Activated CD4-positive, alpha-beta T cell treated with anti-CD3 and anti-CD28 coated beads for 4 hours (primary cell): ENCODE results near the gene LRRN4.

Source experiments
- DNase-seq, 2 donors: peaks; one replicate each; pipeline ENCODE4 v3.0.0-alpha.2; 2020

LRRN4 gene

GRCh38 chr20:6053776-6054688, at the start of gene LRRN4:
TSS of gene LRRN4 (minus strand) at chr20:6054060. CDS start at chr20:6052799, 1,261 bp downstream.
- DNase-seq, result no peak

GRCh38 chr20:6103301-6103700, 49.4 kb upstream of the LRRN4 start:
- DNase-seq, result no peak

- no peak for DNase-seq
Measured at GRCh38 chr20:6101346-6101745, 47.5 kb upstream of the LRRN4 start.

GRCh38 chr20:6100246-6100645, 46.4 kb upstream of the LRRN4 start:
- no peak for DNase-seq

GRCh38 chr20:6099819-6100218, 46.0 kb upstream of the LRRN4 start:
- DNase-seq, result no peak

- no peak for DNase-seq
Measured at GRCh38 chr20:6095409-6095808, 41.5 kb upstream of the LRRN4 start.

- DNase-seq, result no peak
Measured at GRCh38 chr20:6094565-6094964, 40.7 kb upstream of the LRRN4 start.

GRCh38 chr20:6094063-6094462, 40.2 kb upstream of the LRRN4 start:
- no peak for DNase-seq

GRCh38 chr20:6091661-6092060, 37.8 kb upstream of the LRRN4 start:
- DNase-seq, result no peak

GRCh38 chr20:6086868-6087267, 33.0 kb upstream of the LRRN4 start:
- DNase-seq, result no peak

GRCh38 chr20:6083926-6084325, 30.1 kb upstream of the LRRN4 start:
- no peak for DNase-seq

GRCh38 chr20:6081236-6081635, 27.4 kb upstream of the LRRN4 start:
- DNase-seq, result no peak

GRCh38 chr20:6079016-6079415, 25.2 kb upstream of the LRRN4 start:
- no peak for DNase-seq

- no peak for DNase-seq
Measured at GRCh38 chr20:6075428-6076219, 21.8 kb upstream of the LRRN4 start.

GRCh38 chr20:6074784-6075183, 20.9 kb upstream of the LRRN4 start:
- DNase-seq, result no peak

GRCh38 chr20:6074145-6074561, 20.3 kb upstream of the LRRN4 start:
- DNase-seq, result no peak

GRCh38 chr20:6070829-6071695, 17.2 kb upstream of the LRRN4 start:
- DNase-seq, result no peak

- DNase-seq, result no peak
Measured at GRCh38 chr20:6069669-6070068, 15.8 kb upstream of the LRRN4 start.

GRCh38 chr20:6067763-6068318, 14.0 kb upstream of the LRRN4 start:
- DNase-seq, result no peak

GRCh38 chr20:6066582-6066981, 12.7 kb upstream of the LRRN4 start:
- no peak for DNase-seq

GRCh38 chr20:6061544-6061943, 7.7 kb upstream of the LRRN4 start:
- no peak for DNase-seq

- no peak for DNase-seq
Measured at GRCh38 chr20:6060213-6060612, 6.4 kb upstream of the LRRN4 start.
